WTC11 (cell line): ENCODE results near the gene CHRNA3.

Experiments
- ATF3 ChIP-seq: sonication (generic); formaldehyde crosslinking; conservative IDR thresholded peaks from 2 replicates; pipeline ENCODE4 v1.8.1; 2022; ENCODE audit warnings: mild to moderate bottlenecking, missing genetic modification reagents
- CREM ChIP-seq: sonication (generic); formaldehyde crosslinking; IDR thresholded peaks from 2 replicates; pipeline ENCODE4 v1.8.1; 2022; ENCODE audit warnings: mild to moderate bottlenecking, missing genetic modification reagents, moderate library complexity
- ELF4 ChIP-seq: sonication (generic); formaldehyde crosslinking; IDR thresholded peaks from 2 replicates; pipeline ENCODE4 v1.8.1; 2022; ENCODE audit warnings: low read depth, mild to moderate bottlenecking, moderate library complexity, missing genetic modification reagents
- EMX1 ChIP-seq: fragments of 250-450 bp; sonication (Bioruptor Pico); IDR thresholded peaks from 2 replicates; pipeline ENCODE4 v1.8.0; 2021; ENCODE audit warnings: mild to moderate bottlenecking
- GTF2I ChIP-seq: fragments of 250-450 bp; sonication (Bioruptor Pico); conservative IDR thresholded peaks from 2 replicates; pipeline ENCODE4 v1.4.0; 2021; ENCODE audit warnings: mild to moderate bottlenecking
- KAT7 ChIP-seq: sonication (generic); formaldehyde crosslinking; IDR thresholded peaks from 2 replicates; pipeline ENCODE4 v1.8.1; 2023; ENCODE audit warnings: missing genetic modification reagents, mild to moderate bottlenecking, borderline replicate concordance
- NFE2L1 ChIP-seq: sonication (generic); formaldehyde crosslinking; IDR thresholded peaks from 2 replicates; pipeline ENCODE4 v1.8.1; 2023; ENCODE audit warnings: missing genetic modification reagents
- TF ChIP-seq, protein P1 (sequence below): fragments of 200-600 bp; IDR thresholded peaks from 2 replicates; pipeline ENCODE4 v1.8.0; 2022; ENCODE audit warnings: antibody characterized with exemption
- TF ChIP-seq, protein P2 (sequence below): fragments of 250-450 bp; sonication (Bioruptor Pico); IDR thresholded peaks from 2 replicates; pipeline ENCODE4 v2.1.2; 2022; ENCODE audit warnings: mild to moderate bottlenecking, moderate library complexity

DNA sequence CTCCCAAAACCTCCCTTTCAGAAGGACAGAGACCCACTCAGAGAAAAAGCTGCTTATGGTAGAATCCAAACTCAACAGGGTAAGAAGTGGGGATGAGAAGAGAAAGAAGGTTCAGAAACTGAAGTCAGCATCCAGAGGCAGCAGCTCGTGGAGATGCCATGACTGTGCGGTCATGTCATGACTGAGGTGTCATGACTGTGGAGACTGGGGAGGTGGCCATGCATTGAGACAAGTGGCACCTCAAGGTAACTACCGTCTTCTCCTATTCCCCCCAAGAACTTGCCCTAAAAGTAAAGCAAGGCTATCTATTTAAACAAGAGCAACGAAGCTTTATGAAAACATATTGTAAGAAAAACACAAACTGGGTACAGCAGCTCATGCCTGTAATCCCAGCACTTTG, 15.1 kb downstream of the CHRNA3 start:
- TF ChIP-seq, protein P1, sequence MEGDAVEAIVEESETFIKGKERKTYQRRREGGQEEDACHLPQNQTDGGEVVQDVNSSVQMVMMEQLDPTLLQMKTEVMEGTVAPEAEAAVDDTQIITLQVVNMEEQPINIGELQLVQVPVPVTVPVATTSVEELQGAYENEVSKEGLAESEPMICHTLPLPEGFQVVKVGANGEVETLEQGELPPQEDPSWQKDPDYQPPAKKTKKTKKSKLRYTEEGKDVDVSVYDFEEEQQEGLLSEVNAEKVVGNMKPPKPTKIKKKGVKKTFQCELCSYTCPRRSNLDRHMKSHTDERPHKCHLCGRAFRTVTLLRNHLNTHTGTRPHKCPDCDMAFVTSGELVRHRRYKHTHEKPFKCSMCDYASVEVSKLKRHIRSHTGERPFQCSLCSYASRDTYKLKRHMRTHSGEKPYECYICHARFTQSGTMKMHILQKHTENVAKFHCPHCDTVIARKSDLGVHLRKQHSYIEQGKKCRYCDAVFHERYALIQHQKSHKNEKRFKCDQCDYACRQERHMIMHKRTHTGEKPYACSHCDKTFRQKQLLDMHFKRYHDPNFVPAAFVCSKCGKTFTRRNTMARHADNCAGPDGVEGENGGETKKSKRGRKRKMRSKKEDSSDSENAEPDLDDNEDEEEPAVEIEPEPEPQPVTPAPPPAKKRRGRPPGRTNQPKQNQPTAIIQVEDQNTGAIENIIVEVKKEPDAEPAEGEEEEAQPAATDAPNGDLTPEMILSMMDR, result no peak
- TF ChIP-seq, protein P2, sequence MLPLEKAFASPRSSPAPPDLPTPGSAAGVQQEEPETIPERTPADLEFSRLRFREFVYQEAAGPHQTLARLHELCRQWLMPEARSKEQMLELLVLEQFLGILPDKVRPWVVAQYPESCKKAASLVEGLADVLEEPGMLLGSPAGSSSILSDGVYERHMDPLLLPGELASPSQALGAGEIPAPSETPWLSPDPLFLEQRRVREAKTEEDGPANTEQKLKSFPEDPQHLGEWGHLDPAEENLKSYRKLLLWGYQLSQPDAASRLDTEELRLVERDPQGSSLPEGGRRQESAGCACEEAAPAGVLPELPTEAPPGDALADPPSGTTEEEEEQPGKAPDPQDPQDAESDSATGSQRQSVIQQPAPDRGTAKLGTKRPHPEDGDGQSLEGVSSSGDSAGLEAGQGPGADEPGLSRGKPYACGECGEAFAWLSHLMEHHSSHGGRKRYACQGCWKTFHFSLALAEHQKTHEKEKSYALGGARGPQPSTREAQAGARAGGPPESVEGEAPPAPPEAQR, result no peak
- TF ChIP-seq ATF3 (CRISPR knock-in tag) (no peak), GTF2I (CRISPR knock-in tag) (no peak), CREM (no peak), ELF4 (CRISPR knock-in tag) (no peak), EMX1 (no peak), KAT7 (CRISPR knock-in tag) (no peak), NFE2L1 (CRISPR knock-in tag) (no peak)
